IMR-90 (cell line): Measurements from ENCODE around the gene OR2C1.

Experiments used
- CEBPB ChIP-seq: IDR thresholded peaks from 2 replicates; pipeline ENCODE4 v1.6.1; 2012; ENCODE audit warnings: low read depth, low read length, improper control_type of control experiment
- CHD1 ChIP-seq: IDR thresholded peaks from 2 replicates; pipeline ENCODE4 v1.6.1; 2012; ENCODE audit warnings: low read depth, low read length, improper control_type of control experiment
- MAZ ChIP-seq: IDR thresholded peaks from 2 replicates; pipeline ENCODE4 v1.6.1; 2012; ENCODE audit warnings: low read depth, mild to moderate bottlenecking, low read length, improper control_type of control experiment, moderate library complexity, borderline replicate concordance
- NFE2L2 ChIP-seq: fragments of 150-350 bp; IDR thresholded peaks from 2 replicates; pipeline ENCODE4 v1.6.1; 2016; ENCODE audit warnings: low read depth, mild to moderate bottlenecking, low read length
- POLR2A ChIP-seq: IDR thresholded peaks from 2 replicates; pipeline ENCODE4 v1.6.1; 2012; ENCODE audit warnings: mild to moderate bottlenecking, low read depth, low read length
- RAD21 ChIP-seq: IDR thresholded peaks from 2 replicates; pipeline ENCODE4 v1.6.1; 2012; ENCODE audit warnings: low read length, improper control_type of control experiment
- RCOR1 ChIP-seq: IDR thresholded peaks from 2 replicates; pipeline ENCODE4 v1.6.1; 2012; ENCODE audit warnings: mild to moderate bottlenecking, low read length, improper control_type of control experiment; ENCODE audit not compliant: insufficient replicate concordance
- TF ChIP-seq, protein P1 (sequence below): conservative IDR thresholded peaks from 2 replicates; pipeline ENCODE4 v1.5.1; 2012; ENCODE audit warnings: mild to moderate bottlenecking, low read depth, low read length, improper control_type of control experiment
- TF ChIP-seq, protein P2 (sequence below): fragments of 150-350 bp; IDR thresholded peaks from 2 replicates; pipeline ENCODE4 v1.6.1; 2017; ENCODE audit warnings: mild to moderate bottlenecking, antibody characterized with exemption, low read length, low read depth

DNA sequence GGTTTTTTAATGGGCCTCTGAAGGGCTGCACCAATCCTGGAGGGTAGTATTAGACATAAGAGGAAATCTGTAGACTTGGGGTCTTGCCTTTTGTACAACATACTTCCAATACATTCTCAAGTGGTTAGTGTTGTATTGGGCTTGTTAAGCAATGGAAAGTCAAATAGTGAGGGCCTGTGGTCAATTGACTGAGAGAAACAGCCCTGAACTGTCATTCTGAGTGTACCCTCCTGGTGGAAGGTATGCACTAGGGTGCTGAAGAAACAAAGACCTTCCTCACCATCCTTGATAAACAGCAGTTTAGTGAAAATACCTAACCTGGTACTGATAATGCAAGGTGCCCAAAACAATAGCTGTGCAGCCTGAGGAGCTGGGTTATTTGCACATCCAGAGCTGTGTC is 22.2 kb downstream of the OR2C1 start:
- TF ChIP-seq POLR2A (no peak), RAD21 (no peak), MAZ (no peak), RCOR1 (no peak), CHD1 (no peak), NFE2L2 (no peak), CEBPB (no peak)
- TF ChIP-seq, protein P1, sequence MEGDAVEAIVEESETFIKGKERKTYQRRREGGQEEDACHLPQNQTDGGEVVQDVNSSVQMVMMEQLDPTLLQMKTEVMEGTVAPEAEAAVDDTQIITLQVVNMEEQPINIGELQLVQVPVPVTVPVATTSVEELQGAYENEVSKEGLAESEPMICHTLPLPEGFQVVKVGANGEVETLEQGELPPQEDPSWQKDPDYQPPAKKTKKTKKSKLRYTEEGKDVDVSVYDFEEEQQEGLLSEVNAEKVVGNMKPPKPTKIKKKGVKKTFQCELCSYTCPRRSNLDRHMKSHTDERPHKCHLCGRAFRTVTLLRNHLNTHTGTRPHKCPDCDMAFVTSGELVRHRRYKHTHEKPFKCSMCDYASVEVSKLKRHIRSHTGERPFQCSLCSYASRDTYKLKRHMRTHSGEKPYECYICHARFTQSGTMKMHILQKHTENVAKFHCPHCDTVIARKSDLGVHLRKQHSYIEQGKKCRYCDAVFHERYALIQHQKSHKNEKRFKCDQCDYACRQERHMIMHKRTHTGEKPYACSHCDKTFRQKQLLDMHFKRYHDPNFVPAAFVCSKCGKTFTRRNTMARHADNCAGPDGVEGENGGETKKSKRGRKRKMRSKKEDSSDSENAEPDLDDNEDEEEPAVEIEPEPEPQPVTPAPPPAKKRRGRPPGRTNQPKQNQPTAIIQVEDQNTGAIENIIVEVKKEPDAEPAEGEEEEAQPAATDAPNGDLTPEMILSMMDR: no peak
- TF ChIP-seq, protein P2, sequence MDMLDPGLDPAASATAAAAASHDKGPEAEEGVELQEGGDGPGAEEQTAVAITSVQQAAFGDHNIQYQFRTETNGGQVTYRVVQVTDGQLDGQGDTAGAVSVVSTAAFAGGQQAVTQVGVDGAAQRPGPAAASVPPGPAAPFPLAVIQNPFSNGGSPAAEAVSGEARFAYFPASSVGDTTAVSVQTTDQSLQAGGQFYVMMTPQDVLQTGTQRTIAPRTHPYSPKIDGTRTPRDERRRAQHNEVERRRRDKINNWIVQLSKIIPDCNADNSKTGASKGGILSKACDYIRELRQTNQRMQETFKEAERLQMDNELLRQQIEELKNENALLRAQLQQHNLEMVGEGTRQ: no peak
